Calu3 (cell line): ENCODE data around the gene OPALIN. TPM values are rescaled to one million over a fixed set of nuclear protein-coding genes. Genes with fewer than 3 reads are reported as not detected.

Experiments used
- BruUV-seq: library from RNA; stranded (reverse); fragments of 400-500 nt; replicated peaks from 2 replicates; lab custom pipeline; 2021; lab: Mats Ljungman, UMichigan
- CTCF ChIA-PET: fragments of 300-600 bp; sonication (Branson Sonifier 250); formaldehyde crosslinking; loops from one replicate; lab custom pipeline; 2022; ENCODE audit warnings: antibody characterized with exemption; lab: Charles Lee
- DNase-seq: peaks from one replicate; pipeline ENCODE4 v3.0.0; 2022
- H3K27ac Mint-ChIP-seq: one replicate; pipeline ENCODE4 v1.8.0; 2022; ENCODE audit warnings: mixed read lengths; ENCODE audit not compliant: unreplicated experiment
- H3K27me3 Mint-ChIP-seq: one replicate; pipeline ENCODE4 v1.8.0; 2022; ENCODE audit warnings: mixed read lengths; ENCODE audit not compliant: unreplicated experiment
- H3K36me3 Mint-ChIP-seq: one replicate; pipeline ENCODE4 v1.8.0; 2022; ENCODE audit warnings: mild to moderate bottlenecking, moderate library complexity, mixed read lengths; ENCODE audit not compliant: insufficient read depth, unreplicated experiment
- H3K4me1 Mint-ChIP-seq: one replicate; pipeline ENCODE4 v1.8.0; 2022; ENCODE audit warnings: mild to moderate bottlenecking, low read depth, mixed read lengths; ENCODE audit not compliant: unreplicated experiment
- H3K4me3 Mint-ChIP-seq: one replicate; pipeline ENCODE4 v1.8.0; 2022; ENCODE audit warnings: mild to moderate bottlenecking, low read depth, moderate library complexity, mixed read lengths; ENCODE audit not compliant: unreplicated experiment
- H3K9me3 Mint-ChIP-seq: one replicate; pipeline ENCODE4 v1.8.0; 2022; ENCODE audit warnings: low read depth, mixed read lengths; ENCODE audit not compliant: unreplicated experiment
- CTCF ChIP-seq: fragments of 200-600 bp; IDR thresholded peaks from one replicate; pipeline ENCODE4 v1.8.0; 2022; ENCODE audit warnings: antibody characterized with exemption; ENCODE audit not compliant: unreplicated experiment
- intact Hi-C: fragments of 100-400 bp; cut with micrococcal nuclease; formaldehyde crosslinking; loops from one replicate; pipeline ENCODE4 v1.10.0; 2022; ENCODE audit not compliant: unreplicated experiment
- total RNA-seq: library from RNA; stranded (reverse); gene quantifications from 2 replicates; pipeline ENCODE4 v1.2.3, GENCODE V29; 2022

Gene OPALIN
- total RNA-seq, 1 experiment from 2014 or later = not detected

DNA sequence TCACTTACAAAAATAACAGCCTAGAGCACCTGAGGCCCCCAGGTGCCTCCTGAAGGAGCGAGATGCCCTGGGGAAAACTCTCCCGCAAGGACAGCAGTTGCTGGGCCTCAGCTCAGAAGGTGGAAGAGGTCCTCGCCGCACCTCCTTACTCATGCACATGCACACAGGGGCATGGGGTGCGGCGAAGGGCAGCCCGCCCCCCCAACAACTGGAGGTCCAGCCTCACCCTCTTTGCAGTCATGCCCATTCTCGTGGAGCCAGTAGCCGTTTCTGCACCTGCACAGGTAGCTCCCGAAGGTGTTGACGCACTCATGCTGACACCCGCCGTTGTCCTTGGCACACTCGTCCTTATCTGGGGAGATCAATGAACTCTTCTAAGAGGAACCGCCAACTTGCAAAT, 19.9 kb upstream of the OPALIN start:
- Mint-ChIP-seq H3K4me1 (peaks cover 22% of the 10 kb centered on the region), H3K9me3 (no peaks in the 10 kb centered on the region), H3K36me3 (peaks cover 5% of the 10 kb centered on the region), H3K27ac (no peak overlapping the region), H3K4me3 (no peak overlapping the region), H3K27me3 (peaks cover 47% of the 10 kb centered on the region)
- DNase-seq = no peak
- BruUV-seq = no TSS peak
- no peak for TF ChIP-seq CTCF
- CTCF ChIA-PET = interaction anchor here (1.1 kb wide), 1 partner anchor 9 kb away, joined by 3 read pairs; no protein-coding TSS in a partner anchor
- intact Hi-C loops = loop anchor here (10.0 kb wide), 1 partner anchor 456 kb away; the partner anchor contains the start of gene LCOR

DNA sequence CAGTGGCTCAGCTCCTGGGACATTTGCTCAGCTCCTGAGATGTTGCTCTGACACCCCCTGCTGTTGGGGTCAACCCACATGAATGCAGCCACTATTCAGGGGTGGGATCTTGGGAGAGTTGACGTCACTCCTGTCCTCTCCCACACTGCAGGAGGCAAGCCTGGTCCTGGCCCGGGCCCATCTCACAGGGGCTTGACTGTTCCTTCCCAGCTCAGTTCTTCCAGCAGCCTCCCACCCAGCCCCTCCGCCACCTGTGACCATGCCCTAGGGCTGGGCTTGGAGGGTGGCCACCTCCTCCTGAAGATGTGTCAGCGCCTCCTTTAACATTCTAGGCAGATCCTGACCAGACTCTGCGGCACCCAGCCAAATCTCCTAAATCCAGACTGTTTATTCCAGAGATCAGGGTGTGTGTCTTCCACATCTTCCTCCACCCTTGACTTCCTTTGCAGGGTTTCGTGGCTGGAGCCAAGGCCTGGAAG, 19.1 kb upstream of the OPALIN start:
- no TSS peak for BruUV-seq
- CTCF ChIA-PET = interaction anchor here (1.3 kb wide), 1 partner anchor 136 kb away, joined by 3 read pairs; the partner anchor contains the start of gene TLL2
- TF ChIP-seq CTCF = no peak
- Mint-ChIP-seq H3K4me3 (no peak overlapping the region), H3K27ac (no peak overlapping the region), H3K27me3 (peaks cover 41% of the 10 kb centered on the region), H3K4me1 (peaks cover 22% of the 10 kb centered on the region), H3K36me3 (peaks cover 5% of the 10 kb centered on the region), H3K9me3 (no peaks in the 10 kb centered on the region)
- intact Hi-C loops = loop anchor here (10.0 kb wide), 1 partner anchor 457 kb away; the partner anchor contains the start of gene LCOR
- DNase-seq = no peak

DNA sequence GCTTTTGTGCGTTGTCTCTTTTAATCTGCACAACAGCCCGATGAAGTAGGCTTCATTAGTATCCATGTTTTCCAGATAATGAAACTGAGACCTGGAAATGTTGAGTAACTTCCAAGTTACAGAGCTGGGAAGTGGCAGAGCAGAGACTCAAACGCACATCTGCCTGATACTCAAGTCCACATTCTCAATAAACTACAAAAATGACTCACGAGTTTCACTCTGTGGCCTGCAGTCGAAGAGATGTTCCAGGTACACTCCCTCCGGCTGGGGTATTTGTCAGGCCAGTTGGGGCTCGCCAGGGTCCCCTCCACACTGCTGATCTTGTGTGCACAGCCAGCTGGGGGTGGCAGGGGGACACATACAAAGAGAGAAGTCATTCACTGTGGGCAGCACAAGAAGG, 17.7 kb upstream of the OPALIN start:
- H3K27me3 Mint-ChIP-seq = peaks cover 27% of the 10 kb centered on the region
- no peak for TF ChIP-seq CTCF
- no peak for DNase-seq
- intact Hi-C loops = loop anchor here (10.0 kb wide), 1 partner anchor 458 kb away; the partner anchor contains the start of gene LCOR
- H3K4me3 Mint-ChIP-seq = no peak overlapping the region
- CTCF ChIA-PET = interaction anchor here (1.3 kb wide), 1 partner anchor 137 kb away, joined by 3 read pairs; the partner anchor contains the start of gene TLL2
- no peak overlapping the region for H3K27ac Mint-ChIP-seq
- H3K36me3 Mint-ChIP-seq = peaks cover 5% of the 10 kb centered on the region
- peaks cover 19% of the 10 kb centered on the region for H3K4me1 Mint-ChIP-seq
- no TSS peak for BruUV-seq
- H3K9me3 Mint-ChIP-seq = no peaks in the 10 kb centered on the region

DNA sequence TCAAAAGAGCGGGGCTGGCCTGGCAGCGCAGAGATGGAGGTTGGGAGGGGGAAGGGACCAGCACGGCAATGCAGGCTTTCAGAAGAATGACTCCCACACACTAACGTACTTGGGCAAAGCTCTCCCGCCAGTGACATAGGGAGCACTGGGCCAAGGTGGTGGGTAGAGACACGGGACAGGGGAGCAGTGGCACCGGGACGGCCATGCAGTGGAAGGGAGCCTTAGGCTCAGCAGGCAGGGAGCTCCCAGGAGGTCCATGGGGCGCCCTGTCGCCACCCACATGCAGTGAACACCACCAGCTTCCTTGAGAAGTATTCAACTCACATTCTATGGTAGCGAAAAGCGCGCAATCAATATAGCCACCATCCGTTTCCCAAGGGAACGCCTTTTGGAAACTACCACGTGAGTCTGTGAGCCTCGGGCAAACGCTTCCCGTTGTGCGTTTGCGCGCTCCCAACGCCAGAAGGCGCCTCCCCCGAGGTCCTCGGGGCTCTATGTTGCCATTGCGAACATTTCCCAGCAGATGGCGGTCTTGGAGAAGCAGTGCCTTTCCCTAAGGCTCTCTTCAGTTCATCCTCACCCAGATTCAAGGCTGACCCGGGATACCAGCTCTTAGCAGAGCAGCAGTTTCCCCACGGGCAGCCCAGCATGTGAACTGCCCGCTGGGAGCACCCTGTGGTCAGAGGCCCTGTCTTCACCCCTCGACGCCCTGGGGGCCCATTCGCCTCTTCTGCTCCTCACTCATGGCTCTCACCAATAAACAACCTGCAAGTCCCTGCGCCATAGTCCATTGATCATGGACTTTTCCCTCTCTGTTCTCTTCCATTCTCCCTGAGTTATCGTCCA, 16.4 kb upstream of the OPALIN start:
- no TSS peak for BruUV-seq
- Mint-ChIP-seq H3K27ac (no peak overlapping the region), H3K9me3 (no peaks in the 10 kb centered on the region), H3K4me1 (peaks cover 12% of the 10 kb centered on the region), H3K27me3 (peaks cover 19% of the 10 kb centered on the region), H3K36me3 (no peaks in the 10 kb centered on the region), H3K4me3 (peak overlapping the region; percentile 66)
- intact Hi-C loops = loop anchor here (1.0 to 10.0 kb wide), 2 partner anchors 139 to 460 kb away; partner anchors contain the start of gene LCOR
- TF ChIP-seq CTCF = peak; percentile 81
- DNase-seq = peak; percentile 81
- CTCF ChIA-PET = interaction anchor here (0.7 to 1.4 kb wide), 8 partner anchors 9 to 138 kb away, joined by 3 to 16 read pairs (median 4); partner anchors contain the start of gene TLL2
